HG02852 (cell line): ENCODE data around the gene TBC1D14.

ENCODE experiments used
- ATAC-seq: cut with Tn5 transposase; IDR thresholded peaks from one replicate; pipeline ENCODE4 v1.9.1; 2021; ENCODE audit warnings: mild to moderate bottlenecking, moderate library complexity; ENCODE audit not compliant: unreplicated experiment

Gene TBC1D14

DNA sequence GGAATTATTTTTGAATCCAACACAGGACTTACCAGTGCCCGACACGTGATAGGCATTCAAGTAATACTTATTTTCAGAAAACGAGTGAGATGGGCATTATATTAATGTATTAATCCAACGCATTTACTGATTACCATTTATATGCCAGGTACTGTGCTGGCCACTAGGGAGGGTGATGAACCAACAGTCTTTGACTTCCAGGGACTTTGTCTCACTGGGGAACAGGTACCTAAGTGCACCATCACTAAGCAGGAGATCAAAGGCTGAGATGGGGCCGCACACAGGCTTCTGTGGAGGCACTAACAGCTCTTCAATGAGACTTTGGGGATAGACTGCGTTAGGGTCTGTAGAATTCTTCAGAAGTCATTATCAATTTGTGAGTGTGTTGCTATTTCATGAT lies 127.8 kb downstream of the TBC1D14 start:
- no peak for ATAC-seq

DNA sequence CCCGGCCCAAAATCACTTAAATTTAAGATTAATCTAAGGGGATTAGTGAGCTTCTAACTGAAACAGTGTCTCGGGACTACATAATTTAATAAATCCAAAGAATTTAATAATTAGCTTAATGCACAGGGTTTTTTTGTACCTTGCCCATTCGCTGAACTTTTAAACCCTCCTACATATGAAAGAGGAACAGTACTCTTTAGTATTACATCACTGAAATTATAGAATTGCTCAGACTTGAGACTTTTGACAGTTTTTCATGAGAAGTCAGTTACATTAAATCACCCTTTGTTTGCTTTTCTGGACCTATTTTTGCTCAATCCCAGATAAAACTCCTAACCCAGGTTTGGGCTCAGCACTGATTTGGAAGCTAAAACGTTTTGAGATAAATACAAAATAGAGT lies 131.1 kb downstream of the TBC1D14 start:
- no peak for ATAC-seq

DNA sequence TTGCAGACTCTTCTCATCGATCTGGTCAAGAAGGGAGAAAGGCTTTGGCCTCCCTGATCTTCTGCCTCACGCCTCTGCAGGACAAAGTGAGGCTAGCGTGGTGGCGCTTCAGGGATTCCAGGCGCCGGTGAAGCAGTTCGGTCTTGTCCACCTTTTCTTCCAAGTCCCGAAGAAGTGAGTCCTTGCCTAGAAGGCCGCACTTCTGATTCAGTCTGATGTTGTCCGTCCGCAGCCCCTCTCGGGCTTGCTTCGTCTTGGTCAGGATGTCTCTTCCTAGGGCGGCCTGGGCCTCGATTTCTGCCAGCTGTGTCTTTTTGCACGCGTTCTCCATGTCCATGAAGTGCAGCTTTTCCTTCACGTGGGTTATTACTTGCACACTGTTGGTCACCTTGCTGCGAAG lies 131.6 kb downstream of the TBC1D14 start:
- no peak for ATAC-seq

GRCh38 chr4:7041801-7042502 lies 132.3 kb downstream of the TBC1D14 start:
- ATAC-seq = no peak

DNA sequence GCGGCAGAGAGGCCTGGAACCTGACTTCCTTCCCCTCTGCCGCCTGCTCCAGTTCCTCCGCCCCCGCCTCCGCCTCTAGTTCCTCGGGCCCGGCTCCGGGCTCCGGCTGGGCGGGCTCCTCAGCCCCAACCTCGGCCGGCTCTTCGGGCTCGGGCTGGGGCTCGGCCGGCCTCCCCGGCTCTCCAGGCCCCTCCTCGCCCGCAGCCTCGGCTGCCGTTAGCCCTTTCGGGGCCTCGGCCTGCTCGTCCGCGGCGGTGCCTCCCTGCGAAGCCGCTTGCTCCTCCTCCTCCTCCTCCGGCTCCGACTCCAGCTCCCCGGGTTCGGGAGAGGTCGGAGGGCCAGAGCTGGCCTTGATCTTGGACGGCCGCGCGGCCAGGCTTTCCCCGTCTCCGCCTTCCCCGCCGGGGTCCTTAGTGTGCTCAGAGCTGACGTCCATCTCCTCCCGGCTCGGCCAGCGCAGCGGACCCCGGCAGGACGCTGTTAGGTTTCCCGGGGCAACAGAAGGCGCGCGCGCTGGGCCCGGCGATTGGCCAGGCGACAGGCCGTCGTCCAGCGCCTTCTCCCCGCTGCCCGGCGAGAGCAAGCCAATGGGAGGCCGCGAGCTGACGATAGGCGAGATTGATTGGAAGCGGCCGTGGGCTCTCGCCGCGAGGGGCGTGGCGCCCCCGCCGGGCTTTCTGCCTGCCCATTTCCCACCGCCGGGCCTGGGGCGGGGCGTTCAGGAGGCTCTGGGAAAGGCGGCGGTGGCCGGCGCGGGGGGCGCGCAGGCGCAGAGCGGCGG lies 133.1 kb downstream of the TBC1D14 start:
- peak; percentile 77 for ATAC-seq

- ATAC-seq = peak; percentile 18
These were observed 133.9 kb downstream of the TBC1D14 start, which contains the start of gene TADA2B for GRCh38 chr4:7043284-7044136. TADA2B (plus strand) TSS chr4:7043372; CDS start chr4:7043580, 208 bp downstream.

DNA sequence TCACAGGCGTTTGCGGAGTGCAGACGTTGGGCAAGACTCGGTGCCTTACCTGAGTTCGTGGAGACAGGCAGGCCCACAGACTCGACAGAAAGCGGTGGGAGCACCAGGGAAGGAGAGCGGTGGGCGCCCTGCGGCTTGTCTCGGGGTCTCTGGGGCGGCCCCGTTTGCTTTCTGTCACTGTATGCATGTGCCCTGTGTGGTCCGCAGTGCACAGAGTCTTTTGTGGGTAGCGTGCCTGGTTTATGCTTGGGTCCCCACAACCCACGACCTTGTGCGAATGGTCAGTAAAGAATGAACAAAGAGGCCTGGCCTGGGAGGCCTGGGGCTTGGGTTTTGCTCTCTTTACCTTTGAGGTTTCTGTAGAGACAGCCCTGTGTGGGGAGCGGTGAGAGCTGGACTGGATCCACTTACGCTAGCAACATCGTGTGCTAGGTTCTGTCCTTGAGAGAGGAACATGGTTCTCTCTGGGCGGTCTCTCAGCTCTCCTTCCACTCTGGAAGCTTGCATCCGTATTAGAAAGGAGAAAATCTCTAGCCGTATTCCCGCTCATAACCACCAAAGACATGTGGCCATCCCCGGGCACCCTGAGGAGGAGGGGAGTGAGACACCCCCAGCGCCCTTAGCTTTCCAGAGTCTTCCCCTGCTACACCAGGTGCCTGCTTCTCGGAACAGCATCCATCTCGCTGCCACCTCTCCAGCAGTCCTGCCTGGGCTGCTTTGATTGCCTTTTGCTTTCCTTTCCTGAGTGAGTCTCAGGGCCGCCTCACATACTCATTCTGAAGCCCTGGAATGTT lies 134.7 kb downstream of the TBC1D14 start:
- ATAC-seq = no peak

- no peak for ATAC-seq
These were observed 135.9 kb downstream of the TBC1D14 start for GRCh38 chr4:7045553-7045952.

DNA sequence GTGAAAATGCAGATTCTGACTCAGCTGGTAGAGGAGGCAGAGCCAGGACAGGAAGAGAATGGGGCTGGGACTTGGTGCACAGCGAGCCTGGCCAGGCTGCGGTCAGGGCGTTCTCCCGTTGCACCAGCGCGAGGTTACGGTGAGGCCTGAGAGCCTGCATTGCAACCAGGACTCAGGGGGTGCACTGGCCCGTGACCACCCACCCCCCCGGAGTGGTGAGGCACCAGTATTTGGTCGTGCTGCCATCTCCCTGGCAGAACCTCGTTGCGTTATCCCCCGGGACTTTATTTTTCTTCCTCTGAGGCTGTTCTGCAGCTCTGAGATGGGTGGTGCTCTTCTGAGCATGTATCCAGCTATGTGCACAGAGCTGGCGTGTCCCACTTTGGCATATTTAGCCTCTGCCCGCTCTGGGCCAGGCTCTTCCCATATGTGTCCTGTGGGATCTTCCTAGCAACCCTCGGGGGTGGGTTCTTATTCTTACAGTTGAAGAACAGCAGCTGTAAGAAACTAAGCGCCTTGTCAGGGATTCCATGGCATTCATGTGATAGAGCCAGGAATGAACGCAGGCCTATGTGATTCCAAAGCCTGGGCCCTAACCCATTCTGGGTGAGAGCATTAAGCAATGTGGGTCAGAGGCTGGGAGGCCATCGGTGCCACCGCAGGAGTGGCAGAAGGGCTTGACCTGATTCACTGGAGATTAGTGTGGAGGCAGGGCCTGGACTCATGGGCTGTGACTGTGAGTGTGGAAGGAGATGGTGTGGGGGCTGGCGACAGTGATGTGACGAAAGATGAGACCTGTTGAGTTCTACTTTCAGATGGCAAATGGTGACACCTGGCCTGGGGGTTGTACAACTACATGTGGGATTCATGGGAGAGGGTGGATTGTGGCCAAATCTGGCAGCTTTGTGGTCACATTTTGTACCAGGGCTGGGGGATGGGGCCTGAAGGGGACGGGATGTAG lies 136.6 kb downstream of the TBC1D14 start:
- ATAC-seq = no peak

- ATAC-seq = no peak
These were observed 137.3 kb downstream of the TBC1D14 start for GRCh38 chr4:7046971-7047370.

- ATAC-seq = no peak
These were observed 139.0 kb downstream of the TBC1D14 start for GRCh38 chr4:7048642-7049041.

- ATAC-seq = no peak
These were observed 139.7 kb downstream of the TBC1D14 start for GRCh38 chr4:7049295-7049694.

- no peak for ATAC-seq
These were observed 140.1 kb downstream of the TBC1D14 start for GRCh38 chr4:7049739-7050138.

DNA sequence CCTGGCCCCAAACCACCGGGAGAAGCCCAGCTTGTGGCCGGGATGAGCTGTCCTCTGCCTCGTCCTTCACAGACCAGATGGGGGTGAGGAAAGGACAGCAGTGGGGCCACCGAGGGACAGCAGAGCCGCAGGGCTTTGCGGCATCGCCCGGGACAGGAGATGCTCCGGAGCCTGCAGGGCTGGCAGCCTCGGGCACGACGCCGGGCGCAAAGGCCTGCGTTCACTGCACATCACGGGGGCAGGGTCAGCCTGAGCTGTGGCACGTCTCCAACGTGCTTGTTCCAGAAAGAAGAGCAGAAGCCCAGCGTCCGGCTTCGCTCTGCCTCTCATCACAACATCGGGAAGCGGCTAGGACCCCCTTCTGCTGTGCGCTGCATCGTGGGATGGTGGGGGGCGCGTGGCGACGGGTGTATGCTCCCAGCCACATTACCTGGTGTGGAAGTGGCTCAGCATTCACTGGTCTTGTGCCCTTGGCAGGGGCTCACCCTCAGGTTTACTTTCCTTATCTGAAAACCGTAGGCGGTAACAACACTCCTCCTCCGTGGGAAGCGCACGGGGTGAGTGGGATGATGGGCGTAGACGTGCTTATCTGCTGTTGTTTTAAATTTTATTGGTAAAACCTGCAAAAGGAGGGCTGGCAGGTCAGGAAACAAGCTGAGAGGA lies 141.0 kb downstream of the TBC1D14 start:
- ATAC-seq = no peak

- no peak for ATAC-seq
These were observed 141.5 kb downstream of the TBC1D14 start for GRCh38 chr4:7051144-7051495.

GRCh38 chr4:7051905-7052304 lies 142.3 kb downstream of the TBC1D14 start:
- no peak for ATAC-seq

DNA sequence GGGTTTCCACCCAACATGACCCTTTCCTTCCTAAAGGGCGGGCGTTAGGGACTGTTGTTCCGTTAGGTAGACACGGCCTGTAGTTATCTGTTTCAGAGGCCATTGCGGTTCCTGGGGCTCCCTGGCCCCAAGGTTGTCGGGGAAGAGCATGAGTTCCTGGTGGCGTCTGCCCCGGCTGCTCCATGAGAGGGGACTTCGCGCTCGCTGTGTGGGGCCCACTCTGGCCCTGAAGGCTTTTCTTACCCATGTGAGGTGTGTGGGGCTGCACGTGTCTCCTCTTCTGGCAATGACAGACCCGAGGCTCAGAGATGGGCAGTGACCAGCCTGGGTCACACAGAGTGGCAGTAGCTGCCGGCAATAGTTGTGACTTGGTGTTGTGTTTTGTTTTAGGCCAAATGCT lies 142.7 kb downstream of the TBC1D14 start:
- no peak for ATAC-seq

- no peak for ATAC-seq
These were observed 143.5 kb downstream of the TBC1D14 start for GRCh38 chr4:7052923-7053715.
